ENCODE results near the gene GPR39. TPM values are rescaled to one million over a fixed set of nuclear protein-coding genes. Genes with fewer than 3 reads are reported as not detected.

Gene GPR39
- total RNA-seq, 6 experiments from 2014 or later, result 2.2 to 3.0 (median 2.5) TPM

DNA sequence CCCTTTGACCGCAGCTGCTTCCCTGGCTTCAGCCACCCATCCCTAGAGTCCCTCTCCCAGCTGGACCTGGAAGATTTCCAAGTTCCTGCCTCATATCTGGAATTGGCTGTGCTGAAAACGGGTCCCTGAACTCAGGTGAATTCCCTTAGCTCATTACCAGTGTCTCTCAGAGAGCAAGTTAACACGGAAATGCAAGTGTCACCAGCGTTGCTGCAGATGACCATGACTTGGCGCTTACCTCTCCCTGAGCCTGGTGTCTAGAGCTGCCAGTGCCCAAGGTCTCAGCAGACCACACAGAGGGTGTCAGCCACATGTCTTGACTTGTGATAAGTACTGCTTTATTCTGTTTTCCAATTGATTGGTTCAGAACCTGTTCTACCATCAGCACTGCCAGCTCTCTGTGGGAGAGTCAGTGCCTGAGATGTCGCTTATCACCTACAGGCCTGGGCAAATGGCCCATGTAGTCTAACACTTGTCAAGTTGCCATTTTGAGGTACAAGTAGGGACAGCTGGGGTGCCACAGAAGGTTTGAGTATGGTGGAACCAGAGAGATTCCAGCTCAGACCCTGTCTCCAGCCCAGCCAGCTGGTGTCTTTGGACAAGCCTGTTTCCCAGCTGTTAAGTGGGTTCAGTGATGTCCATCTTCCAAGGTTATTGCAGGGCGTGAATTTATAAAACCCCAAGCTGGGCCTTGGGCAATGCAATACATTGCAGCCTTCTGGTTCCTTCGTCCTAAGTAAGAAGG, 204.7 kb downstream of the GPR39 start:
- Mint-ChIP-seq H3K4me3 (no peak overlapping the region), H3K4me1 (ENCODE audit: low read depth) (peaks cover 32% of the 10 kb centered on the region), H3K27me3 (ENCODE audit: insufficient read depth) (peaks cover 1% of the 10 kb centered on the region), H3K27ac (no peak overlapping the region), H3K36me3 (ENCODE audit: low read depth) (no peaks in the 10 kb centered on the region), H3K9me3 (no peaks in the 10 kb centered on the region; the same call in 1 of the 2 replicates)
- TF ChIP-seq, protein P1, sequence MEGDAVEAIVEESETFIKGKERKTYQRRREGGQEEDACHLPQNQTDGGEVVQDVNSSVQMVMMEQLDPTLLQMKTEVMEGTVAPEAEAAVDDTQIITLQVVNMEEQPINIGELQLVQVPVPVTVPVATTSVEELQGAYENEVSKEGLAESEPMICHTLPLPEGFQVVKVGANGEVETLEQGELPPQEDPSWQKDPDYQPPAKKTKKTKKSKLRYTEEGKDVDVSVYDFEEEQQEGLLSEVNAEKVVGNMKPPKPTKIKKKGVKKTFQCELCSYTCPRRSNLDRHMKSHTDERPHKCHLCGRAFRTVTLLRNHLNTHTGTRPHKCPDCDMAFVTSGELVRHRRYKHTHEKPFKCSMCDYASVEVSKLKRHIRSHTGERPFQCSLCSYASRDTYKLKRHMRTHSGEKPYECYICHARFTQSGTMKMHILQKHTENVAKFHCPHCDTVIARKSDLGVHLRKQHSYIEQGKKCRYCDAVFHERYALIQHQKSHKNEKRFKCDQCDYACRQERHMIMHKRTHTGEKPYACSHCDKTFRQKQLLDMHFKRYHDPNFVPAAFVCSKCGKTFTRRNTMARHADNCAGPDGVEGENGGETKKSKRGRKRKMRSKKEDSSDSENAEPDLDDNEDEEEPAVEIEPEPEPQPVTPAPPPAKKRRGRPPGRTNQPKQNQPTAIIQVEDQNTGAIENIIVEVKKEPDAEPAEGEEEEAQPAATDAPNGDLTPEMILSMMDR (IDR thresholded peaks at IDR 0.05), result no peak
- no peak for DNase-seq

DNA sequence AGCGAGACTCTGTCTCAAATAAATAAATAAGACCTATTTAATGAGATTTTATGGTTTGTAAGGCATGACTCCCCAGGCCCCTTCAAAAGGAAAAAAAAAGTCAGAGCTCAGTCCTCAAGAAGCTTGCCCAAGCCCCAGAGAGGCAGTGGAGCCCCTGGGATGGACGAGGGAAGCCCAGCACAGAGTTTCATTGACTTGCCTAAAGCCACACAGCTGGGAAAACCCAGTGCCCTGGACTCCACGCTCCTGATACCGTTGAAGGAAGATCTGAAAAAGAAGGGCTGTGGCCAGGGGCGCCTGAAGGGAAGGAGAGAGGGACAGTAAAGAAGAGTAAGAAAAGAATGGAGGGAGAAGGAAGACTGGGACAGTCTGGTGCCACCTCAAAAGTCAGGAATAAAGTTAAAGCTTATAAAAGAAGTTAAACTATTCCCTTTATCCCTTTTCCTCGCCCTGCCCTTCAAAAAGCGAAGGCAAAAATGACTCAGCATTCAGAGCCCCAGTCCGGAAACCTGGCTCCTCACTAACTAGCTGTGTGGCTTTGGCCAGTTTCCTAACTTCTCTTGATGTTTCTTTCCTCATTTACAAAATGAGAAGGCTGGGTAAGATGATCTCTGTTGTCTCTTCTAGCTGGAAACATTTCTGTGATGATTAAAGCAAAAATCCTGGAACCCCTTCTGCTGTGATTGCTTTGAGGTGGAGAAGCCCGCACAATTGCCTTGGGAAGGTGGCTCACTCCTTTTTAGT, 206.7 kb downstream of the GPR39 start:
- Mint-ChIP-seq H3K4me3 (peak overlapping the region; percentile 74), H3K27ac (peak overlapping the region; percentile 90), H3K9me3 (no peaks in the 10 kb centered on the region; the same call in 1 of the 2 replicates), H3K36me3 (ENCODE audit: low read depth) (no peaks in the 10 kb centered on the region), H3K4me1 (ENCODE audit: low read depth) (peaks cover 47% of the 10 kb centered on the region), H3K27me3 (ENCODE audit: insufficient read depth) (peaks cover 3% of the 10 kb centered on the region)
- DNase-seq, result peak; percentile 49
- TF ChIP-seq, protein P1 (IDR thresholded peaks at IDR 0.05), result no peak

DNA sequence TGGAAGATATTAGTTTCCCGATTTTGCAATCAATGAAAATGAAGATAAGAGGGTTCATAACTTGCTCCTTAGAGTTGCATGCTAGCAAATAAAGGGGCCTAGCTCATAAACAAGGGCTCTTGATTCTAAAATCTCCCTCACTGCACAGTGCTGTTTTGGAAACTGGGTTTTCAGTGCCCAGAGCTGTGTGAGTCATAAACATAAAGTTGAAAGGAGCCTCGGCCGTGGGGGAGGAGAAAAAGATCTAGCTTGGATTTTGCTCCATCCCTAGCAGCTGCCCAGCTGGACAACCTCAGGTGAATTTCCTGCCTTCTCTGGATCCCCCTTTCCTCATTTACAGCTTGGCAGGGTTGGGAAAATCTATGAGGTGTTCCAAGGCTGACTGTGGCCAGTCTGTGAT, 210.9 kb downstream of the GPR39 start:
- Mint-ChIP-seq H3K27ac (no peak overlapping the region; the same call in 1 of the 2 replicates), H3K4me1 (ENCODE audit: low read depth) (peaks cover 64% of the 10 kb centered on the region), H3K27me3 (ENCODE audit: insufficient read depth) (peaks cover 2% of the 10 kb centered on the region; the same call in 1 of the 2 replicates), H3K9me3 (no peaks in the 10 kb centered on the region), H3K4me3 (no peak overlapping the region; the same call in 1 of the 2 replicates), H3K36me3 (ENCODE audit: low read depth) (no peaks in the 10 kb centered on the region)
- TF ChIP-seq, protein P1 (IDR thresholded peaks at IDR 0.05), result no peak
- DNase-seq, result no peak

DNA sequence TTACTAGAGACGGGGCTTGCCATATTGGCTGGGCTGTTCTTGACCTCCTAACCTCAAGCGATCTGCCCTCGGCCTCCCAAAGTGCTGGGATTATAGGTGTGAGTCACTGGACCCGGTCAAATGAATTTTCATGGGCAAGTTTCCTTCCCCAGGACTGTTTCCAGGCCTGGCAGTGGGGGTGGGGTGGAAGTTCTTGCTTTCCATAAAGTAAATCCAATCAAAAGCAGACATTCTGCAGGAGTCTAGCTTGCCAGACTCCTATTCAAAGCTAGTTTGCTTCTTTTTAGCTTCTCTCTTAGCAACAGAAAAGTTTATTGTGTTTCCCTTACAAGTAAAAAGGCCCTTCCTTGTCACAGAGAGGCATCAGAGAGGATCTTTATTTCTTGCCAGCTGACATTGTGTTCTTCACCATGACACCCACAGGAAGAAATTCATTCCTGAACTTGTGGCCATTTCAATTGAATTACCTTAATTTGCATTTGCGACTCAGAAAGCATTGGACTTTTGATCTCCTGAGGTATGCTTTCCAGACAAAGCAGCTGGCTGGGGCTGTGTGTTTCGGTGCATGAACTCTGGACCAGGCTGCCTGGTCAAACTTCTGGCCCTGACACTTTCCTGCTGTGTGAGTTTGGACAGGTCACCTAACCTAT, 215.5 kb downstream of the GPR39 start:
- H3K4me3 Mint-ChIP-seq, result no peak overlapping the region
- peaks cover 41% of the 10 kb centered on the region for H3K4me1 Mint-ChIP-seq (ENCODE audit: low read depth)
- DNase-seq, result peak; percentile 10
- H3K36me3 Mint-ChIP-seq (ENCODE audit: low read depth), result no peaks in the 10 kb centered on the region
- H3K9me3 Mint-ChIP-seq, result no peaks in the 10 kb centered on the region
- TF ChIP-seq, protein P1 (IDR thresholded peaks at IDR 0.05), result no peak
- H3K27ac Mint-ChIP-seq, result peak overlapping the region; percentile 53
- H3K27me3 Mint-ChIP-seq (ENCODE audit: insufficient read depth), result no peaks in the 10 kb centered on the region; the same call in 1 of the 2 replicates

DNA sequence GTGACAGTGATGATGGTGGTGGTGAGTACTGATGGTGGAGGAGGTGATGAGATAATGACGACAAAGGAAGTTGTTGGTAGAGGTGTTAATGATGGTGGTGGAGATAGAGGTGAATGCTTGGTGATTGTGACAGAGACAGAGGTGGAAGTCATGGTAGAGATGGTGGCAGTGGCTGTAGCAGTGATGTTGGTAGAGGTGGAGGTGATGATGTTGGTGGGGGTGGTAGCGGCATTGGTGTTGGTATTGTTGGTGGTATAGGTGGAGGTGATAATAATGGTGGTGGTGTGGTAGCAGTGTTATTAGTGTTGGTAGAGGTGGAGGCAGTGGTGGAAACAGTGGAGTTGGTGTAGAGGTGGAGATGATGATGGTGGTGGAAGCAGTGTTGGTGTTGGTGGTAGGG, 217.0 kb downstream of the GPR39 start:
- no peaks in the 10 kb centered on the region; the same call in 1 of the 2 replicates for H3K27me3 Mint-ChIP-seq (ENCODE audit: insufficient read depth)
- no peak overlapping the region for H3K27ac Mint-ChIP-seq
- H3K9me3 Mint-ChIP-seq, result no peaks in the 10 kb centered on the region
- H3K36me3 Mint-ChIP-seq (ENCODE audit: low read depth), result no peaks in the 10 kb centered on the region
- DNase-seq, result no peak
- no peak overlapping the region for H3K4me3 Mint-ChIP-seq
- TF ChIP-seq, protein P1 (IDR thresholded peaks at IDR 0.05), result no peak
- H3K4me1 Mint-ChIP-seq (ENCODE audit: low read depth), result peaks cover 26% of the 10 kb centered on the region

Measured in HFFc6 (cell line).